A673 (cell line): ENCODE measurements around the gene VWA1.

Source experiments
- EZH2 ChIP-seq: fragments of 200-600 bp; sonication (generic); IDR thresholded peaks from 2 replicates; pipeline ENCODE4 v1.6.1; 2017; ENCODE audit warnings: borderline replicate concordance, low read depth, mild to moderate bottlenecking, mixed read lengths, antibody characterized with exemption, low read length; ENCODE audit not compliant: poor library complexity, severe bottlenecking
- TF ChIP-seq, protein P1 (sequence below): fragments of 300-800, 200-600 bp; sonication (generic); conservative IDR thresholded peaks from 2 replicates; pipeline ENCODE4 v1.5.1; 2017; ENCODE audit warnings: low read depth, mild to moderate bottlenecking, antibody characterized with exemption, low read length, moderate library complexity, mixed read lengths

DNA sequence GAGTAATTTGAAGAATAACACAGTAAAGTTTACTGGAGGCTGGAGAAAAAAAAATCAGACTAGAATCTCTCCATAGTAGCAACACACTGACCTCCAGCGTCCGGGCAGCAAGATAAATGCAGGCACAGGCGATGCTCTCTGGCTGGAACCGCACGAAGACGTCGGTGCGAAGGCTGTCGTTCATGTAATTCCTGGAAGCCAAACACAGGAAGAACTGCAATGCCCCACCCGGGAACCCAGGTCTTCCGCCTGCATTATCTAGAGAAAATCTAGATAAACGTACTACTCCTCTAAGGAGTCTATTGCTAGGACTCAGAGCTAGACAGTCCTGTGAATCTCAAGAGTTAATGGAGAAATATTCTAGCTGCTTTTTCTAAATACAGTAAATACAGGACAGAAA lies 44.8 kb upstream of the VWA1 start:
- TF ChIP-seq EZH2: no peak
- TF ChIP-seq, protein P1, sequence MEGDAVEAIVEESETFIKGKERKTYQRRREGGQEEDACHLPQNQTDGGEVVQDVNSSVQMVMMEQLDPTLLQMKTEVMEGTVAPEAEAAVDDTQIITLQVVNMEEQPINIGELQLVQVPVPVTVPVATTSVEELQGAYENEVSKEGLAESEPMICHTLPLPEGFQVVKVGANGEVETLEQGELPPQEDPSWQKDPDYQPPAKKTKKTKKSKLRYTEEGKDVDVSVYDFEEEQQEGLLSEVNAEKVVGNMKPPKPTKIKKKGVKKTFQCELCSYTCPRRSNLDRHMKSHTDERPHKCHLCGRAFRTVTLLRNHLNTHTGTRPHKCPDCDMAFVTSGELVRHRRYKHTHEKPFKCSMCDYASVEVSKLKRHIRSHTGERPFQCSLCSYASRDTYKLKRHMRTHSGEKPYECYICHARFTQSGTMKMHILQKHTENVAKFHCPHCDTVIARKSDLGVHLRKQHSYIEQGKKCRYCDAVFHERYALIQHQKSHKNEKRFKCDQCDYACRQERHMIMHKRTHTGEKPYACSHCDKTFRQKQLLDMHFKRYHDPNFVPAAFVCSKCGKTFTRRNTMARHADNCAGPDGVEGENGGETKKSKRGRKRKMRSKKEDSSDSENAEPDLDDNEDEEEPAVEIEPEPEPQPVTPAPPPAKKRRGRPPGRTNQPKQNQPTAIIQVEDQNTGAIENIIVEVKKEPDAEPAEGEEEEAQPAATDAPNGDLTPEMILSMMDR: no peak
